Measurements from ENCODE around the gene ANKRD40. TPM values are rescaled to one million over a fixed set of nuclear protein-coding genes. Genes with fewer than 3 reads are reported as not detected.

The ANKRD40 gene
- total and polyA plus RNA-seq, 10 of the 15 experiments (the other 5 are each of a cell fraction or from before 2014, with no cell fraction given): 5.9 to 21.7 (median 14.8) TPM

DNA sequence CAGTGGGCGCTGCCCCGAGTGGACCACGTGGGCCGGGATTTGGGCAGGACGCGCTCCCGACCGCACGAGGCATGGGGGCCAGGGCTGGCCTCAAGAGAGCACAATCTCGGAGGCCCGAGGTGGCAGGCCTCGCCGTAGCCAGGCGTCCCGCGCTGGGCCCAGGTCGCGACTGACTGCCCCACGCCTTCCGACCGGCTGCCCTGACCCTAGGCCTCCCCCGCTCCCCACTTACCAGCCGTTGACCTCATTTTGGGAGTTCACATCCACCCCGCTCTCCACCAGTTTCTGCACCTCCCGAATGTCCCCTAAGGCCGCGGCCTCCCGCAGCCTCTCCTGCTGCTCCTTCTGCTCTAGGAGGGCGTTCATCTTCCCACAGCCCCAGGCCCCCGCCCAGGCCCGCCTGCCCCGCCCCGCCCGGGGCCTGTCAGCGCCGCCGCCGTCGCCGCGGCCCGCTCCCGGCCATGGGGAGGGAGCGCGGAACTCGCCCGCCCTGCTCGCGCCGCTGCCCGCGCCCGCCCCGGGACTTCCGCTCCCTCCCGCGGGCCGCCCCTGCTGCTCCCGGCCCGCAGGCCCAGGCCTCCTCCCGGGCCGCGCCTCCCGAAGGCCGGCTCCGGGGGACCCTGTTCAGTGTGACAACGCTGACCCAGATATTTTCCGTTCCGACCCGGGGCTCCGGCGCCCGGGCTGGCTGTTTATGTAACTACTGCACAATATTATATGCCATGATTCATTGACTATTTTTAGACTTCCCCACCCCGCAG, at the start of gene ANKRD40 (continued):
- TF ChIP-seq, protein P1, sequence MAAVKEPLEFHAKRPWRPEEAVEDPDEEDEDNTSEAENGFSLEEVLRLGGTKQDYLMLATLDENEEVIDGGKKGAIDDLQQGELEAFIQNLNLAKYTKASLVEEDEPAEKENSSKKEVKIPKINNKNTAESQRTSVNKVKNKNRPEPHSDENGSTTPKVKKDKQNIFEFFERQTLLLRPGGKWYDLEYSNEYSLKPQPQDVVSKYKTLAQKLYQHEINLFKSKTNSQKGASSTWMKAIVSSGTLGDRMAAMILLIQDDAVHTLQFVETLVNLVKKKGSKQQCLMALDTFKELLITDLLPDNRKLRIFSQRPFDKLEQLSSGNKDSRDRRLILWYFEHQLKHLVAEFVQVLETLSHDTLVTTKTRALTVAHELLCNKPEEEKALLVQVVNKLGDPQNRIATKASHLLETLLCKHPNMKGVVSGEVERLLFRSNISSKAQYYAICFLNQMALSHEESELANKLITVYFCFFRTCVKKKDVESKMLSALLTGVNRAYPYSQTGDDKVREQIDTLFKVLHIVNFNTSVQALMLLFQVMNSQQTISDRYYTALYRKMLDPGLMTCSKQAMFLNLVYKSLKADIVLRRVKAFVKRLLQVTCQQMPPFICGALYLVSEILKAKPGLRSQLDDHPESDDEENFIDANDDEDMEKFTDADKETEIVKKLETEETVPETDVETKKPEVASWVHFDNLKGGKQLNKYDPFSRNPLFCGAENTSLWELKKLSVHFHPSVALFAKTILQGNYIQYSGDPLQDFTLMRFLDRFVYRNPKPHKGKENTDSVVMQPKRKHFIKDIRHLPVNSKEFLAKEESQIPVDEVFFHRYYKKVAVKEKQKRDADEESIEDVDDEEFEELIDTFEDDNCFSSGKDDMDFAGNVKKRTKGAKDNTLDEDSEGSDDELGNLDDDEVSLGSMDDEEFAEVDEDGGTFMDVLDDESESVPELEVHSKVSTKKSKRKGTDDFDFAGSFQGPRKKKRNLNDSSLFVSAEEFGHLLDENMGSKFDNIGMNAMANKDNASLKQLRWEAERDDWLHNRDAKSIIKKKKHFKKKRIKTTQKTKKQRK (IDR thresholded peaks at IDR 0.05; ENCODE audit: low read depth, low read length): no peak
- TF ChIP-seq BMI1 (IDR thresholded peaks at IDR 0.05; ENCODE audit: borderline replicate concordance) (no peak), NR2C2 (IDR thresholded peaks at IDR 0.05; ENCODE audit: borderline replicate concordance, control insufficient read depth, insufficient read length, low read depth) (no peak), NR2F1 (conservative IDR thresholded peaks at IDR 0.05) (peak; percentile 65), SMAD5 (IDR thresholded peaks at IDR 0.05; ENCODE audit: low read depth) (0 out of 2 replicates have a peak, but pooled peaks have one; percentile 10), CBX3 (IDR thresholded peaks at IDR 0.05; ENCODE audit: borderline replicate concordance, low read depth) (no peak), SMARCA5 (IDR thresholded peaks at IDR 0.05) (peak; percentile 90), RELA (IDR thresholded peaks at IDR 0.05; ENCODE audit: borderline replicate concordance, partially characterized antibody) (peak; percentile 57), SREBF2 (IDR thresholded peaks at IDR 0.05; ENCODE audit: low read length) (no peak), ZZZ3 (IDR thresholded peaks at IDR 0.05; ENCODE audit: control insufficient read depth, insufficient read length, low read depth) (no peak), ATF7 (IDR thresholded peaks at IDR 0.05; ENCODE audit: low read depth) (no peak), MYB (IDR thresholded peaks at IDR 0.05; ENCODE audit: borderline replicate concordance, low read depth, low read length) (no peak), HDAC6 (IDR thresholded peaks at IDR 0.05; ENCODE audit: unreplicated experiment) (peak; percentile 69), NFXL1 (IDR thresholded peaks at IDR 0.05; ENCODE audit: borderline replicate concordance) (no peak), NFYA (IDR thresholded peaks at IDR 0.05; ENCODE audit: borderline replicate concordance, low read depth, low read length) (no peak)
- TF ChIP-seq, protein P2, sequence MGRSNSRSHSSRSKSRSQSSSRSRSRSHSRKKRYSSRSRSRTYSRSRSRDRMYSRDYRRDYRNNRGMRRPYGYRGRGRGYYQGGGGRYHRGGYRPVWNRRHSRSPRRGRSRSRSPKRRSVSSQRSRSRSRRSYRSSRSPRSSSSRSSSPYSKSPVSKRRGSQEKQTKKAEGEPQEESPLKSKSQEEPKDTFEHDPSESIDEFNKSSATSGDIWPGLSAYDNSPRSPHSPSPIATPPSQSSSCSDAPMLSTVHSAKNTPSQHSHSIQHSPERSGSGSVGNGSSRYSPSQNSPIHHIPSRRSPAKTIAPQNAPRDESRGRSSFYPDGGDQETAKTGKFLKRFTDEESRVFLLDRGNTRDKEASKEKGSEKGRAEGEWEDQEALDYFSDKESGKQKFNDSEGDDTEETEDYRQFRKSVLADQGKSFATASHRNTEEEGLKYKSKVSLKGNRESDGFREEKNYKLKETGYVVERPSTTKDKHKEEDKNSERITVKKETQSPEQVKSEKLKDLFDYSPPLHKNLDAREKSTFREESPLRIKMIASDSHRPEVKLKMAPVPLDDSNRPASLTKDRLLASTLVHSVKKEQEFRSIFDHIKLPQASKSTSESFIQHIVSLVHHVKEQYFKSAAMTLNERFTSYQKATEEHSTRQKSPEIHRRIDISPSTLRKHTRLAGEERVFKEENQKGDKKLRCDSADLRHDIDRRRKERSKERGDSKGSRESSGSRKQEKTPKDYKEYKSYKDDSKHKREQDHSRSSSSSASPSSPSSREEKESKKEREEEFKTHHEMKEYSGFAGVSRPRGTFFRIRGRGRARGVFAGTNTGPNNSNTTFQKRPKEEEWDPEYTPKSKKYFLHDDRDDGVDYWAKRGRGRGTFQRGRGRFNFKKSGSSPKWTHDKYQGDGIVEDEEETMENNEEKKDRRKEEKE (IDR thresholded peaks at IDR 0.05): no peak
- TF ChIP-seq, protein P3, sequence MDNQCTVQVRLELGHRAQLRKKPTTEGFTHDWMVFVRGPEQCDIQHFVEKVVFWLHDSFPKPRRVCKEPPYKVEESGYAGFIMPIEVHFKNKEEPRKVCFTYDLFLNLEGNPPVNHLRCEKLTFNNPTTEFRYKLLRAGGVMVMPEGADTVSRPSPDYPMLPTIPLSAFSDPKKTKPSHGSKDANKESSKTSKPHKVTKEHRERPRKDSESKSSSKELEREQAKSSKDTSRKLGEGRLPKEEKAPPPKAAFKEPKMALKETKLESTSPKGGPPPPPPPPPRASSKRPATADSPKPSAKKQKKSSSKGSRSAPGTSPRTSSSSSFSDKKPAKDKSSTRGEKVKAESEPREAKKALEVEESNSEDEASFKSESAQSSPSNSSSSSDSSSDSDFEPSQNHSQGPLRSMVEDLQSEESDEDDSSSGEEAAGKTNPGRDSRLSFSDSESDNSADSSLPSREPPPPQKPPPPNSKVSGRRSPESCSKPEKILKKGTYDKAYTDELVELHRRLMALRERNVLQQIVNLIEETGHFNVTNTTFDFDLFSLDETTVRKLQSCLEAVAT (IDR thresholded peaks at IDR 0.05): no peak
- TF ChIP-seq, protein P4, sequence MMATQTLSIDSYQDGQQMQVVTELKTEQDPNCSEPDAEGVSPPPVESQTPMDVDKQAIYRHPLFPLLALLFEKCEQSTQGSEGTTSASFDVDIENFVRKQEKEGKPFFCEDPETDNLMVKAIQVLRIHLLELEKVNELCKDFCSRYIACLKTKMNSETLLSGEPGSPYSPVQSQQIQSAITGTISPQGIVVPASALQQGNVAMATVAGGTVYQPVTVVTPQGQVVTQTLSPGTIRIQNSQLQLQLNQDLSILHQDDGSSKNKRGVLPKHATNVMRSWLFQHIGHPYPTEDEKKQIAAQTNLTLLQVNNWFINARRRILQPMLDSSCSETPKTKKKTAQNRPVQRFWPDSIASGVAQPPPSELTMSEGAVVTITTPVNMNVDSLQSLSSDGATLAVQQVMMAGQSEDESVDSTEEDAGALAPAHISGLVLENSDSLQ (IDR thresholded peaks at IDR 0.05): no peak
- TF ChIP-seq, protein P5, sequence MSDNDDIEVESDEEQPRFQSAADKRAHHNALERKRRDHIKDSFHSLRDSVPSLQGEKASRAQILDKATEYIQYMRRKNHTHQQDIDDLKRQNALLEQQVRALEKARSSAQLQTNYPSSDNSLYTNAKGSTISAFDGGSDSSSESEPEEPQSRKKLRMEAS (IDR thresholded peaks at IDR 0.05; ENCODE audit: low read depth, low read length): peak; percentile 68
